NCI-H524 (cell line): ENCODE data around the gene C19orf44.
A peak's percentile ranks its signal among the peaks of the same experiment; 100 is the strongest.

Experiments used
- DNase-seq, 2 experiments: peaks; one replicate each; lab custom pipeline; 2025; lab: John Stamatoyannopoulos, UW

C19orf44 gene

DNA sequence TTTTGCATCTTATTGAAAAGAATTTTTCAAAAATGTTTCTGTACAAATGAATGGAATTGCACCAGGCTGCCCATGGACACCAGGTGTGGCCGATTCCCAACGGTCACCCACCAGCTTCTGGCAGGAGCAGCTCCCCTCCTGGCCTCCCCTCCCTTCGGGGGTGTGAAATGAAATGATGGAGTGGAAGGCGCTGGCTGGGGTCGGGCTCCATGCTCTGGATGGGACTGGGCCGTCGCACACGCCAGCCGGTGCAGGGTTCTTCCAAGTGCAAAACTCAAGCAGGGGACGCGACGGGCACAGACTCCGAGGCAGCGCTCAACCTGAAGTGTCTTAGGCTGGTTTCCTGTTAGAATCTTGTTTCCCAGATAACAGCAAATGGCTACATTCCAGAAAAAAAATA lies 21.9 kb downstream of the C19orf44 start:
- no peak for DNase-seq

DNA sequence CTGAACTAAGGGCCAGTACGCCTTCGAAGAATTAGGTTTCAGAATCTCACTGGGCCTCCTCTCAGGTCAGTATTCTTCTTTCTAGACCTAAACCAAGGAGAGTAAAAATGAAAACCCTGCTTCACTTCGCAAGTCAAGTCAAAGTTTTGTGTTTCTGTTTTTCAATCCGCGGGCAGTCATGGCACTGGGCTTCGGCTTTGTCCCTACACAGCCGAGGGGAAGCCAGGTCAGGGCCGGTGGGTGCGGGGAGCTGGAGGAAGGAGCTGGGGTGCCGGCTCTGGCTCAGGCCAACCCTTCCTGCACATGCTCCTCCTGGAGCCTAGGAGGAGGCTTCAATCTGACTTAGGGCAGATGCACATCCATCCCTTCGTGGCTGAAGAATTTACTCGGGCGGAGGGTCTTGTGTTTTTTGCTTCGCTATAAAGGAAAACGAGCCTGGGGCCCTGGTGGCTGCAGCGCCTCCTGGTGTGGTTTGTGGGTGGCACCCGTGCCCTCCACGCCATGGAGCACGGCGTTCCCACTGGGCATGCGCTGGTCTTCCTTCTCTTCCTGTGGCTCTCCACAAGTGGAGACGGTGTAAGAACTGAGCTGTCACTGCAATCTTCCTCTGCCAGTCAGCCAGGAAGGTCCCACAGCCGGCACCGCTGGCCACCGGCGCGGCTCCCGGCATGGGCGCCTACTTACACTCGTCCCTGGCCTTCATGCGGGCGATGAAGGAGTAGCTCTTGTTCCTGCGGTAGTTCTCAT lies 22.5 kb downstream of the C19orf44 start:
- no peak for DNase-seq

DNA sequence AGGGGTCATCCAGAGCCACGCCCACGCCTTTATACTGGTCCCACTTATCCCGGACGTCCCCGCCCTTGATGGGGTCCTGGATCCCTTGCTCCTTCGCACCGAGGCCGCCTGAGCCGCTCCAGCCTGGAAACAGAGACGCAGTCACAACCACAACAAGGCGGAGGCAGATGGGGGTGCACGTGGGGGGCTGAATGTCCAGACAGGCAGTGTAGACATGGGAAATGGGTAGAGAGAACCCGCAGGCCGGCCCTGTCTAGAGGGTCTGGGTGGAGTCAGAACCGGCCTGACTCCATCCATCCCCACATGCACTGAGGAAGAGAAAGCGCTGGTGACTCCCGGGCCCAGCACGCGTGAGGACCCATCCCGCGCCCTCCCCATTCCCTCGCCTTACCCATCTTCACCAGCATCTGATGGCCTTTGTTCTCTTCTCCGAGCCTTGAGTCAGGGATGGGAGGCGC lies 23.1 kb downstream of the C19orf44 start:
- no peak for DNase-seq

DNA sequence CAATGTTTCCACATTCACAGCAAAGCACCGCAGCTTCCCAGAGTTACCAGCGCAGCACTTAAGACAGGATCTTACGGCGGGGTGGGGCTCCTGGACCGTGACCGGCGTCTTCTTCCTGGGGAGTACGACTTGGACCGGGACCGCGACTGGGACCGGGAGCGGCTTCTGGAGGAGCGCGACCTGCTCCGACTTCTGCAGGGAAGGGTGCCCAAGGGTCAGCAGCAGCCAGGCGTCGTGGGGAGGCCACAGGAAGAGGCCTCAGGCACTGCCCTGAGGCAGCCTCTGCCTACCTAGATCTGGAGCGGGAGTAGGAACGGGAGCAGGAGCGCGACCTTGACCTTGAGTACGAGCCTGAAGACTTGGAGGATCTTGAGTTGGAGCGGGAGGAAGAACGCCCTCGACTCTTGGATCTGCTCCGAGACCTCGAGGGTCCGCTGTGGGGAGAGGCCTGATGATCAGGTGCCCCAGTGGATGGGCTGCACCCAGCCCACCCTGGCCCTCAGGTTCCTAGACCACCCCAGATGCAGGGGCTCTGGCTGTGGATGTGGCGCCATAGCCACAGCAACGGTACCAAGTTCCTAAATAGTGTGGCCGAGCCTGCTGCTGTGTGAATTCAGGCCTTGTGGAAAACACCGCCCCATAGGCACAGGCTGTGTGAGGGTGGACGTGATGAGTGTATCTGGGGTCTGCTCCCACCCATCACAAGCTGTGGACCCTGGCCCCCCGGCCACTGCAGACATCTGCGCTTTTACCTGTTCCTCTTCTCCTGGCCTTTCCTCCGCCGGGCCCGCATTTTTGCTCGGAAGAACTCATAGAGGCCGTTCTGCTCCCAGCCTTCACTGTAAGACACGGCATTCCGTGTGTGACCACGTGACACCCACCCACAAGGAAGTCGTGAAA lies 24.1 kb downstream of the C19orf44 start:
- no peak for DNase-seq

DNA sequence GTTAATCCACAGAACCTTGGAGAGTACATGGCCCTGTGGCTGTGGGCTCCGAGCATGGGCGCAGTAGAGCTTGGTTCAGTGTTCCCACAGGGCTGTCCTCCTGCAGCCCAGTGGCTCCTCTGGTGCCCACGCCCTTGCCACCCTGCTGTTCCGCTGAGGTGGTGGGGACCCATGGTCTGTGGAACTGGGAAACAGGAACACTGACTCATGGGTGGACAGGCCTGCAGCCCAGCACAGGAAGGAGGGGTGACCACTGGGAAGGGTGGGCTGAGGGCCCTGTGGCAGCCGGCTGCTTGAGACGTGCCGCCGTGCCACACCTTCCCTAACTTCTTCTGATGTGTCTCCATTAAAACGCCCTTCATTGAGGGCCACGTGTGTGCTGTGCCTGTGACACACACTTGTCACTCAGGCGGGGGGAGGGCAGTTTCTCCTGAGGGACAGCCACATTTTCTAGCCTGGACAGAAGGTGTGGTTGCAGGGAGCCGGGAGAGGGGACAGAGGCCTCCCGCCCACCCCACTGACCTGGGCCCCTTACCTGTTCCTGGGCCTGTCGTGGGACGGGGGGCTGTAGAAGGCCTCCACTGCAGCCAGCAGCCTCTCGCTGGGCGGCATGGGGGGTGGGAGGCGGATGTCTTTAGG lies 24.9 kb downstream of the C19orf44 start:
- DNase-seq = no peak

DNA sequence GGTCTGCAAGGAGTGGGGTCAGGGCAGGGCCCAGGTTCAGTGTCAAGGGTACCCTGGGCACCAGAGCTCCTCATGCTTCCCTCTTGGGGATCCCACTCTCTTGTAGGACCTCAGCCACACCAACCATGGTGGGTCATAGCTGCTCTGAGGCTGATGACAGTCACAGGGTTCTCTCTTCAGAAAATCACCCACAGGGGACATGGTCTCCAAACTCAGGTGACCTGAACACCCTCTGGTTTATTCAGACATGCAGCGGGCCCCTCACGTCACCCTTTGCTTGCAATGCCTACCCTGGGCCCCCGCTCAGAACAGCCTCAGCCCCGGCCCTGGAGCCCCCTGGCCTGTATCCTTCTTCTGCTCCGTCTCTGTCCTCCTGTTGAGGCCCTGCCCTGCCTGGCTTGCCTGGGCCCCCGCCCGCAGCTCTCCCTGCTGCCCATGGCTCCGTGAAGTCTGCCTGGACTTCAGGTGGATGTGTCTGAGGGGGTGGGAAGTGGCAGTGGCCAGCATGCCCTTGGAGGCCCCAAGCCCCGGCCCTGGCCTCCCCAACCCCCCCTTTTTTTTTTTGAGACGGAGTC lies 25.6 kb downstream of the C19orf44 start:
- DNase-seq = no peak

DNA sequence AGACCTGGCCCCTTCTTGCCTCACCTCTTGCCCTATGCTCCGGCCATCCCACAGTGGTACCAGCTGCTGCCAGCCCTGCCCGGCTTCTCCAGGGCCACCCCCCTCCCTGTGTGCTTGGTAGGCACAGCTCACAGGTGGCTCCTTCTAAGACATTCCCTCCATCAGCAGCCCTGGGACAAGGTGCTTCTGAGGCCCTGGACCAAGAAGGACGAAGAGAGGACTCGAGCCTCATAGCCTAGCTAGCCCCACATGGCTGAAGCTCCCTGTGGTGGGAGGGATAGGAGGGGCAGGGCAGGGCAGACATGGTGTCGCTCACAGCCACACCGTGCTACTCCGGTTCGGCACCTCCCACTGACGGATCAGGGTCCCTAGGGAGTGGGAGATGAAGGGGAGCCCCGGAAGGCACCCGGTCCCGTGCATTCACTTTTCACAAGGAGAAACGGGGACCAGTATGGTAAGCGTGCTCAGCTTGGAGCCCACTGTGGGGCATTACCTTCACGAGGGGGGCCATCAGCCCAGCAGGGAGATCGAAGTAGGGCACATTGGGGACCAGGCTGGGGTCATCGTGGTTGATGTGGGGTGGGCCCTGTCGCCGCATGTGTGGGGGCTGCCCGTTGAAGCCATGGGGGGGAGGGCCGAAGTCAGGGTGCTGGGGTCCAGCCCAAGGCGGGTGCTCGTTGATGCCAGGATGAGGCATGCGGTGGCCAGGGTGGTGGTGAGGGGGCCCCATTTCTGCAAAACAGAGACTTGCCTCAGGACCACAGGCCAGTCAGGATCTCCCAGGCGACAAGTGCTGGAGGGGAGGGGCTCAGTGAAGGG lies 26.6 kb downstream of the C19orf44 start:
- no peak for DNase-seq

DNA sequence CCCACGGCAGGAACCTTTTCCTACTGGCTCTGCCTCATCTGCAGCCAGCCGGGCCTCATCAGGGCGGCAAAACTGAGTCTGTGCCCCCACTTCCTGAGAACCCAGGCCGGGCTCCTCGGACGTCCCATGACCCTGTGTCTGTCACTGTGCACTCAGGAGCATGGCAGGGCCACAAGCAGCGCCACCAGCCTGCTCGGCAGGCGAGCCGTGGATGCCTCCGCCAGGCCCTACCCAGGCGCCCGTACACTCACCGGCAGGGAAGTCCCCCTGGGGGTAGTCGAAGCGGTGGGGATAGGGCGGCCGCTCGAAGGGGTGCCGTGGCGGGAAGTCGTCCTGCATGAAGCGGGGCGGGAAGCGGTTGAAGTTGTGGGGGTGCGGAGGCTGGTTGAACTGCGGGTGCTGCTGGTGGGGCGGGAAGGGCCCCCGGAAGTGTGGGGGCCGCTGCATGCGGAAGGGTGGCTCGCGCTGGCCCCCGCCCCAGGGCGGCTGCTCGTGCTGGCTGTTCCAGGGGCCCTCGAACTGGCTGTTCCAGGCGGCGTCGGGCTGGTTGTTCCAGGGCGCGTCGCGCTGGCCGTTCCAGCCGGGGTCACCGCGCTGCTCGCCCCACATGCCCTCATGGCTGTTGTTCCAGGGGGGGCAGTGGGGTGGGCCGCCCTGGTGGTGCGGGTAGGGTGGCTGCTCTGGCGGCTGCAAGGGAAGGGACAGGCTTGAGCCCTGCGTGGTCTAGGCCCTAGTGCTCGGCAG lies 29.0 kb downstream of the C19orf44 start:
- no peak for DNase-seq

DNA sequence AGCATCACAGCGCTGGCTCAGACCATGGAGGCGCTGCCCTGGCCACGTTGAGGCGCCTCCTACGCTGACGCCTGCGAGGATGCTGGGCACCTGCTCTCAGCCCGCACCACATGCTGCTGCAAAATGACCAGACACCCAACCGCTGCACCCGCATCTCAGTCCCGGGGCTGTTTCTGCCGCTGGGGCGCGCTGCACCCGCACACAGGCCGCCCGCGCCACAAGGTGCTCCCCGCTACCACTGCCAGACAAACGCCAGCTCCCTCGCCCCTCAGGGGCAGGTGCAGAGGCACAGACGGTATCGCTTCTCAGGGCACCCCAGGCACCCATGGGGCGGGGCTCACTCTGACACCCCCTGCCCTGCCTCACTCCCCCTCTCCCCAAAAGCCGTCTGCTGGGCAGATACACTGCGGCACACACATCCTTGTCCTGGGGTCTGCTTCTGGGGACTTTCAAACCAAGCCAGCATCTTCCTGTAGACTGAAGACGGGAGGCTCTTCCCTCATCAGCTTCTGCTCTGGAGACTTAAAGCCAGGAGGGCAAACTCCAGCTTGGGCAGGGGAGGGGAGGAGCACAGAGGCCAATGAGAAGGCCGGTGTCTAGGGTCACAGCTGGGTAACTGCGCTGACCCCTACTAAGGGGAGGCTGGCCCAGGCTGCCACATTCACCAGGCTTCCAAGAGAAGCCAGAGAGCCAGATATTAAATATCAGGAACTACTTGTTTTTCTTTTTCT lies 29.7 kb downstream of the C19orf44 start:
- no peak for DNase-seq

DNA sequence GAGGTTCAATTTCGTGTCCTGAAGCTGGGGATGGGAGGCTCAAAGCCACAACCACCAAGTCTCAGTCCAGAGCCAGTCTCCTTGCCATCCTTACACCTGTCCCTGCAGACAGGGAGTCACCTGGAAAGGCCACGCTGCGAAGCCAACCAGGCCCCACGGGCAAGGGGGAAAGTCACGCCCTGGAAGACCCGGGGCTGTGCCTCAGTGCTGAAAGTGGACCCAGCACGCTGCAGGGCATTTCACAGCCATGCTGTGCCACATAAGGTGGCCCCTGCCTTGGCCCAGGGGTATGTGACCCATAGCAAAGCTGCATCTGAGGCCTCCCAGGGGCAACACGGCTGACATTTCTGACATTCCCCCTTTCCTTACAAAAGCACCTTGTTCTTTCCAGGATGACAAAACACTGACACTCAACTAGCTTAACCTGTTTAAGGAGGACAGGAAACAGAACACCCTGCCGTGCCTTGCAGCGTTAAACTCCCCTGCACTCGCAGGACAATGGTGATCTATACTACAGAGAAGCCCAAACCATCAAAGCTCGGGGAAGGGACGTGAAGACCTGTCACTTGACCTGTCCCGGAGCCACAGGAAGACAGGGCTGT lies 31.2 kb downstream of the C19orf44 start:
- no peak for DNase-seq

DNA sequence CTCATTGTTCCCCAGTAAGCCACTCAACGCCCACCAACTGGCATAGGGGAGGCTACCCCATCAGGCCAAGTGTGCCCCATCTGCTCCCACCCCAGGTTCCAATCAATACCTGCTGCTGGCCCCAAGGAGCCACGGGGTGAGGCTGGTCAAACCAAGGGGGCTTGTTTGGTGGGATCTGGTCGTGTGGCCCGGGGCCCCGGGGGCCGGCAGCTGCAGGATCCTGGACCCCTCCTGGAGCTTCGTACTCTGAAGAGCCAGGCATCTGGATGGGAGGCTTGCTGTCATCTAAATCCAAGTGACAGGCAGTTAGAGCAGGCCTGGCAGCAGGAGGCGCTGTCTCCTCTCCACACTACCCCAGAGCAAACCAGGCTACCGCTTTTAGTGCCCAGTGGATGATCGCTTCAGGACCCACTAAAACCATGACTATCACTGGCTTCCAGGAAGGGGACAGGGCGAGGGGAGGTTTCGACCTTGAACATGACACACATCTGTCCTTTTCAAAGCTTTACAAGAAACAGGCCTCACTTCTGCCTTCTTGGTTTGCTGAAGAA lies 31.9 kb downstream of the C19orf44 start:
- DNase-seq = peak in 1 of 2 experiments; percentile 23

DNA sequence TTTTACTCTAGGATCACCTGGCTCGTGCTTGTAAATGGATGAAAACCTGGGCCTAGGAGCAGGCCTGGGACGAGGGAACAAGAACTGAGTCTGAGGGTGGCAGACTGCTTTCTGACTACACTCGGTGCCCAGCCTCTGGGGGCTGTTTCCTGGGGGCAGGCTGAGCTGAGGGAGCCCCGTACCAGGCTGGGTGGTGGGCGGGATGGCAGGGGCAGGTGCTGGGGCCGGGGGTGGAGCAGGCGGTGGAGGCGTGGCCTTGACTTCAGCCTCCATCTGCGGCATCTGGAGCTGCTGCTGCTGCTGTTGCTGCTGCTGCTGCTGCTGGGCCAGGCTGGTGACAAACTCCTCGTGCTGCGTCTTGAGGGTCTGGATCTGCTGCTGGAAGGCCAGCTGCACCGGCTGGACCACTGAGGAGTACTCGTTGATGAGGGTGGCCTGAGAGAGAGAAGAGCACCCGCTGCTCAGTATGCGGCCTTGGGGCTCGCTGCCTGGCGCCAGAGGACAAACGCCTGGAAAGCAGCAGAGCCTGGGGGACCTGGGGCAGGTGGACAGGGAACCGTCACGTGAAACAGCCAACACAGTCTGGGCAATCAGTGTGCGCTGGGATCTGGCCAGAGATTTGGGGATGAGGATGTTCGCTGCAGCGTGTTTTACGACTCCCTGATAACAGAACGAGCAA lies 33.4 kb downstream of the C19orf44 start:
- DNase-seq = no peak

DNA sequence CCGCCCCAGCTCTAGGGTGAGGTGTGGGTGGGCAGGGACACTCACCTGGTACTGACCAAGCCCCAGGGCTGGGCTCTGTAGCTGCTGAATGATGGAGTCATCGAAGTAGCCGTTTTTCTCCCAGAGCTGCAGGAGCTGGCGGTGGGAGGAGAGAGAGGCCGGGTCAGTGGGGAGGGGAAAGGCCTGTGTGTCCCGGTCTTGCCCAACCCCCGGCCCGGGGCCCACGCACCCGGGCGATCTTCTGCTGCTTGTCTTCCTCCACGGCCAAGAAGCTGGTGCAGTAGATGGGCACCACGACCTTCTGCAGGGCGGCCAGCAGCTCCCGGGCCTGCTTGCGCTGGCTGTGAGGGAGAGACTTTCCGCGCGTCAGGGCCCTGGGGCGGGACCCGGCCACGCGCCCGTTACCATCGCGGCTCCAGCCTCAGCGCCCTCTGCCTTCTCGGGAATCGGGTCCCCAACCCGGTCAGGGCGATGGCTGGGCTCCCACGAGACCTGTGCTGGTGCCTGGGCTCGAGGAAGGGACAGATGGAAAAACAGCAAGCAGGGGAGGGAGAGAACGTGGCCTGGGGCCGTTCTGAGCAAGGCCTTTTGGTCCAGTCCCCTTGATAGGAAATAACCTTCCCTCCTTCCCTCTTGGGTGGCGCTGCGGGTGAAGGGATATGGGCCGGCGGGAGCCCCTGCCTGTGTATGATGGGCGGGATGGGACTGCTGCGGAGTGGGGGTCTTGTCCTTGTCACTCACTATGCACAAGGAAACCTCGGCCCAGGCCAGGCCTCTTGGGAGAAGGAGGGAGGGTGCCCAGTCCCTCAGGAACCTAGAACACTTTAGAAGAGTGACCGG lies 34.6 kb downstream of the C19orf44 start:
- DNase-seq = no peak

DNA sequence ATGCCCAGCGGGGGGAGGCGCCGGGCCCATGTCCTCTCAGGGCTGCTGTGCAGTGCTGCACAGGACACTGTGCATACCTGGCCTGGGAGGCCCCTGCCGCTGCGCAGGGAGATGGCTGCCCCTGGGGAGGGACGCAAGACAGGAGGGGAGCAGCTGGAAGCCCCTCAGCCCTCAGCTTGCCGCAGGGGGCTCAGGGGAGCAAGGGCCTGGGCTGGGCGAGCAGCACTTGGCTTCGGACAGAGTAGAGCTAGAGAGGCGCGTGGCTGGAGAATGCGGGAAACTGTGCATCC lies 35.1 kb downstream of the C19orf44 start:
- DNase-seq = no peak

DNA sequence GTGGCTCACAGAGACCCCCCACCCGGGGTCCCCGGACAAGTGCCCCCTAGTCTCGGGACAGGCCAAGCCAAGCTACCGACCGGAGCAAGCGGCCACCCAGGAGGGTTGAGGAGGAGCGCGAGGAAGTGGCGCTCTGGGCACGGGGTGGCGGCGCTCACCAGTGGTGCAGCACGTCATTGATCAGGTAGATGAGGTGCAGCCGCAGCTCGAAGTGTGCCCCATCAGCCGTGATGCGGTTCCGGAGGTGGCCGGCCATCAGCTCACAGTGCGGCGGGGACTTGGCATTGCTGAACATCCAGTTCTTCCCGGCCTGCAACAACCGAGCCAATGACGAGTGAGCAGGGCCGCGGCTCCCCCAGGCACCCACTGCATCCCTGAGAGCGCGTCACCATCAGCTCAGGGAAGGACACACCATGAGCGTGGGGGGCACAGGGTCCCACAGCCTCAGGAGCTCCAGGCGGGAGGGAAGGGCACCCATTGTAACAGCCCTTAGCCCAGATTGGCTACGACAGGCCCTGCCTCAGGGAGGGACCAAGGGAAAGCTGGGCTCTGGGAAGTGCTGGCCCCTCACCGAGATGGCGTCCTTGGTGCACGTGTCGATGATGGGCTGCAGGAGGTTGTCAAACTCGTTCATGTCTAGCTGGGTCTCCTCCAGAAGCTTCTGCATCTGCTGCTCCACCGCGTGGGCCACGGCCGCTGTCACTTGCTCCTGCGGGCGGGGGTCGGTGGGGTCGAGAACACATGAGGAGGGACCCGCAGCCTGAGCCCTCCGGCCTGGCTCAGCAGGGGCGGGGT lies 36.4 kb downstream of the C19orf44 start:
- no peak for DNase-seq

DNA sequence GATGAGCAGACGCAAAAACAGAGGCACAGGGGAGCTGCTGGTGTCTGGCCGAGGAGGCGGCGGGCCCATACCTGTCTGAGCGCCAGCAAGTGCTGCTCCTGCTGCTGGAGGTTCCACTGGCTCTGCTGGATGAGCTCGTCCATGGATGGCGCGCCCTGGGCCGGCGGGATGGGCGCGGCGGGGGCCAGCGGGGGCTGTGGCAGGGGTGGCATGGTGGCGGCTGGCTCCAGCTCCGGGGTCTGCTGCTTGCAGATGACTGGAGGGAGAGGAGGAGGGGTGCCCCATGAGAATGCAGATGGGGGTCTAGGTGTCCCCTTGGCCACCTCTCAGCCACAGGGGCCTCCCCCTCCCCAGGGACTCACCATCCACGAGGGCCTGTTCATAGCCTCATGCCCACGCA lies 39.2 kb downstream of the C19orf44 start:
- no peak for DNase-seq

DNA sequence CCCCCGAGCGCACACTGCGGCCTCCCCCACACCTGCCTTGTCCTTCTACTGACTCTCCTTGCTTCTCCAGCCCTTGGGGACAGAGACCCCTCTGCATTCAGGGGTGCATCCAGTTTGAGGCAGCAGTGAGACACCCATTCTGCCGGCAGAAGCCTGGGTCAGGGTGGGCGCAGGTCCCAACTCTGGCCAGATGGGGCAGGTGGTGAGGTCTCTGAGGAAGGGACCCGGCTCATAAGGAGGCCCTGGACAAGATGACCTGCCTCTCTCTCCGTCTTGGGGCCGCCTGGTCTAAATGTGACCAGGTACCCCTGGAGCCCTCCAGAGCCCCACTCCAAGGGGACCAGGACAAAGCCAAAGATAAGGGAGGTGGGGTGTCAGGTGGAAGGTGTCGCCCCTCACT lies 39.9 kb downstream of the C19orf44 start:
- DNase-seq = no peak
